ENCODE results near the gene IFT74.

IFT74 gene

GRCh38 chr9:26955921-26956859 is at the start of gene IFT74:
Gene IFT74 (plus strand): TSS chr9:26956412. CDS start chr9:26961968, 5,556 bp downstream.
- ATAC-seq (ENCODE audit: low read depth), result peak; percentile 98
- peak; percentile 84 to 87 for DNase-seq (ENCODE audit: low spot score in 2 of 2)
- Mint-ChIP-seq H3K4me1 (peaks cover 20% of the 10 kb centered on the region), H3K4me3 (peak within 1 kb of the TSS; percentile 91), H3K9me3 (no peaks in the 10 kb centered on the region), H3K27me3 (no peaks in the 10 kb centered on the region), H3K27ac (peak within 1 kb of the TSS; percentile 94), H3K36me3 (no peaks in the 10 kb centered on the region)

GRCh38 chr9:26913138-26913668 is 43.0 kb upstream of the IFT74 start:
- Mint-ChIP-seq H3K4me3 (no peak overlapping the region), H3K4me1 (no peaks in the 10 kb centered on the region), H3K27me3 (no peaks in the 10 kb centered on the region), H3K27ac (no peak overlapping the region), H3K36me3 (peaks cover 19% of the 10 kb centered on the region), H3K9me3 (no peaks in the 10 kb centered on the region)
- ATAC-seq (ENCODE audit: low read depth), result no peak
- DNase-seq (ENCODE audit: low spot score in 2 of 2), result no peak

GRCh38 chr9:26919698-26920097 is 36.5 kb upstream of the IFT74 start:
- Mint-ChIP-seq H3K36me3 (peaks cover 38% of the 10 kb centered on the region), H3K27me3 (no peaks in the 10 kb centered on the region), H3K9me3 (no peaks in the 10 kb centered on the region), H3K4me1 (no peaks in the 10 kb centered on the region), H3K4me3 (no peak overlapping the region), H3K27ac (no peak overlapping the region)
- no peak for ATAC-seq (ENCODE audit: low read depth)
- no peak for DNase-seq (ENCODE audit: low spot score in 2 of 2)

- Mint-ChIP-seq H3K36me3 (peaks cover 38% of the 10 kb centered on the region), H3K4me3 (no peak overlapping the region), H3K4me1 (no peaks in the 10 kb centered on the region), H3K27ac (no peak overlapping the region), H3K27me3 (no peaks in the 10 kb centered on the region), H3K9me3 (no peaks in the 10 kb centered on the region)
- DNase-seq (ENCODE audit: low spot score in 2 of 2) (no peak), ATAC-seq (ENCODE audit: low read depth) (no peak)
Measured at GRCh38 chr9:26925609-26926008, 30.6 kb upstream of the IFT74 start.

- DNase-seq (ENCODE audit: low spot score in 2 of 2) (no peak), ATAC-seq (ENCODE audit: low read depth) (no peak)
- Mint-ChIP-seq H3K27me3 (no peaks in the 10 kb centered on the region), H3K9me3 (no peaks in the 10 kb centered on the region), H3K4me1 (no peaks in the 10 kb centered on the region), H3K36me3 (peaks cover 29% of the 10 kb centered on the region), H3K4me3 (no peak overlapping the region), H3K27ac (no peak overlapping the region)
Measured at GRCh38 chr9:26928902-26929495, 27.2 kb upstream of the IFT74 start.

GRCh38 chr9:26935847-26936246 is 20.4 kb upstream of the IFT74 start:
- Mint-ChIP-seq H3K4me1 (peaks cover 24% of the 10 kb centered on the region), H3K27ac (no peak overlapping the region), H3K9me3 (peaks cover 8% of the 10 kb centered on the region), H3K27me3 (no peaks in the 10 kb centered on the region), H3K4me3 (no peak overlapping the region), H3K36me3 (peaks cover 16% of the 10 kb centered on the region)
- ATAC-seq (ENCODE audit: low read depth) (no peak), DNase-seq (ENCODE audit: low spot score in 2 of 2) (no peak)

GRCh38 chr9:26937816-26938371 is 18.3 kb upstream of the IFT74 start:
- Mint-ChIP-seq H3K36me3 (peaks cover 19% of the 10 kb centered on the region), H3K27me3 (no peaks in the 10 kb centered on the region), H3K9me3 (peaks cover 8% of the 10 kb centered on the region), H3K27ac (no peak overlapping the region), H3K4me3 (no peak overlapping the region), H3K4me1 (peaks cover 33% of the 10 kb centered on the region)
- ATAC-seq (ENCODE audit: low read depth) (no peak), DNase-seq (ENCODE audit: low spot score in 2 of 2) (no peak)

- DNase-seq (ENCODE audit: low spot score in 2 of 2) (no peak), ATAC-seq (ENCODE audit: low read depth) (no peak)
- H3K4me1 Mint-ChIP-seq, result peaks cover 39% of the 10 kb centered on the region
- no peak overlapping the region for H3K27ac Mint-ChIP-seq
- peaks cover 19% of the 10 kb centered on the region for H3K36me3 Mint-ChIP-seq
- no peak overlapping the region for H3K4me3 Mint-ChIP-seq
- H3K27me3 Mint-ChIP-seq, result no peaks in the 10 kb centered on the region
- H3K9me3 Mint-ChIP-seq, result peaks cover 8% of the 10 kb centered on the region
Measured at GRCh38 chr9:26939955-26940711, 16.1 kb upstream of the IFT74 start.

GRCh38 chr9:26940779-26941178 is 15.4 kb upstream of the IFT74 start:
- Mint-ChIP-seq H3K36me3 (peaks cover 19% of the 10 kb centered on the region), H3K4me3 (no peak overlapping the region), H3K27ac (no peak overlapping the region), H3K27me3 (no peaks in the 10 kb centered on the region), H3K4me1 (peaks cover 44% of the 10 kb centered on the region), H3K9me3 (peaks cover 8% of the 10 kb centered on the region)
- no peak for ATAC-seq (ENCODE audit: low read depth)
- no peak for DNase-seq (ENCODE audit: low spot score in 2 of 2)

- Mint-ChIP-seq H3K27me3 (peaks cover 2% of the 10 kb centered on the region), H3K36me3 (peaks cover 8% of the 10 kb centered on the region), H3K4me1 (peaks cover 31% of the 10 kb centered on the region), H3K27ac (peak overlapping the region; percentile 98), H3K9me3 (no peaks in the 10 kb centered on the region), H3K4me3 (peak overlapping the region; percentile 87)
- ATAC-seq (ENCODE audit: low read depth) (no peak), DNase-seq (ENCODE audit: low spot score in 2 of 2) (no peak)
Measured at GRCh38 chr9:26945591-26945990, 10.6 kb upstream of the IFT74 start.

GRCh38 chr9:26946753-26947727 is 9.2 kb upstream of the IFT74 start, which contains the start of gene PLAA:
Gene PLAA (minus strand): TSS chr9:26947242. CDS start chr9:26947045, 197 bp downstream.
- H3K36me3 Mint-ChIP-seq, result peaks cover 3% of the 10 kb centered on the region
- ATAC-seq (ENCODE audit: low read depth) (peak; percentile 94), DNase-seq (ENCODE audit: low spot score in 2 of 2) (peak; percentile 72 to 86)
- H3K27me3 Mint-ChIP-seq, result peaks cover 2% of the 10 kb centered on the region
- H3K4me1 Mint-ChIP-seq, result peaks cover 23% of the 10 kb centered on the region
- H3K4me3 Mint-ChIP-seq, result peak within 1 kb of the TSS; percentile 87
- no peaks in the 10 kb centered on the region for H3K9me3 Mint-ChIP-seq
- H3K27ac Mint-ChIP-seq, result peak within 1 kb of the TSS; percentile 98

GRCh38 chr9:26947736-26948135 is 8.5 kb upstream of the IFT74 start:
- no peaks in the 10 kb centered on the region for H3K36me3 Mint-ChIP-seq
- ATAC-seq (ENCODE audit: low read depth) (no peak), DNase-seq (ENCODE audit: low spot score in 2 of 2) (no peak)
- H3K4me3 Mint-ChIP-seq, result peak overlapping the region; percentile 87
- H3K27ac Mint-ChIP-seq, result peak overlapping the region; percentile 98
- H3K9me3 Mint-ChIP-seq, result no peaks in the 10 kb centered on the region
- H3K4me1 Mint-ChIP-seq, result peaks cover 21% of the 10 kb centered on the region
- H3K27me3 Mint-ChIP-seq, result peaks cover 2% of the 10 kb centered on the region

Measured in memory B cell (primary cell).